Measurements from ENCODE around the gene FAM240A. TPM values are rescaled to one million over a fixed set of nuclear protein-coding genes. Genes with fewer than 3 reads are reported as not detected.

FAM240A gene
- total RNA-seq, 1 experiment from 2014 or later = not detected

- ATAC-seq (no peak), DNase-seq (ENCODE audit: low read depth, low spot score) (no peak)
- H3K9me3 ChIP-seq (ENCODE audit: control insufficient read depth in 1 of 2, insufficient read depth in 1 of 2, low read depth in 1 of 2, low read length in 2 of 2) = no peaks in the 10 kb centered on the region
- H3K9me2 ChIP-seq (ENCODE audit: insufficient read depth) = no peaks in the 10 kb centered on the region
- ChIA-PET RAD21 (ENCODE audit: low non-redundant PET in 1 of 2, low total read pairs in 2 of 2, uncharacterized antibody in 2 of 2, unreplicated experiment in 2 of 2) (no interaction called here), CTCF (interaction anchor here (0.8 to 1.3 kb wide), 3 partner anchors 34 to 144 kb away, joined by 3 read pairs; no protein-coding TSS in a partner anchor), POLR2A (no interaction called here)
- no TSS peak for BruUV-seq (replicated peaks)
- H3K9ac ChIP-seq (ENCODE audit: low read length) = no peak overlapping the region
- no peak overlapping the region for H3K4me2 ChIP-seq (ENCODE audit: low read length)
- no peak overlapping the region for H3K4me3 ChIP-seq (replicated peaks in 1 of 2; ENCODE audit: low read depth in 1 of 2, low read length in 2 of 2)
- H4K20me1 ChIP-seq (ENCODE audit: insufficient read depth) = no peaks in the 10 kb centered on the region
- TF ChIP-seq ZFX (IDR thresholded peaks at IDR 0.05) (no peak), REST (IDR thresholded peaks at IDR 0.05; ENCODE audit: low read depth) (no peak), JUND (IDR thresholded peaks at IDR 0.05) (no peak), EZH2phosphoT487 (IDR thresholded peaks at IDR 0.05; ENCODE audit: borderline replicate concordance) (no peak), FOSL1 (IDR thresholded peaks at IDR 0.05; ENCODE audit: low read depth) (no peak), ELF1 (IDR thresholded peaks at IDR 0.05; ENCODE audit: borderline replicate concordance, low read depth) (no peak), MAX (IDR thresholded peaks at IDR 0.05) (no peak), CBX3 (IDR thresholded peaks at IDR 0.05; ENCODE audit: low read depth) (no peak), RAD21 (IDR thresholded peaks at IDR 0.05; ENCODE audit: low read depth) (no peak), POLR2AphosphoS5 (IDR thresholded peaks at IDR 0.05; ENCODE audit: low read depth, low read length) (no peak)
- no peak overlapping the region for H2AFZ ChIP-seq (ENCODE audit: low read depth, low read length, poor library complexity, severe bottlenecking)
- H3K27me3 ChIP-seq (ENCODE audit: insufficient read depth, low read length) = no peaks in the 10 kb centered on the region
- H3K36me3 ChIP-seq (ENCODE audit: control insufficient read depth in 1 of 2, insufficient read depth in 2 of 2, low read length in 2 of 2) = no peaks in the 10 kb centered on the region
- no peaks in the 10 kb centered on the region for H3K79me2 ChIP-seq (ENCODE audit: insufficient read depth, low read length)
- no peaks in the 10 kb centered on the region for H3K4me1 ChIP-seq (ENCODE audit: control insufficient read depth in 1 of 2, insufficient read depth in 2 of 2, low read length in 2 of 2)
- intact Hi-C loops (cut with micrococcal nuclease) = no loop called here
- no peak overlapping the region for H3K27ac ChIP-seq (ENCODE audit: low read depth, low read length)
These were observed 18.3 kb upstream of the FAM240A start for GRCh38 chr3:46593979-46594378.
